ENCODE measurements around the gene TEN1. TPM values are rescaled to one million over a fixed set of nuclear protein-coding genes. Genes with fewer than 3 reads are reported as not detected.

The TEN1 gene
- total RNA-seq, 2 experiments from 2014 or later, result 16.8 to 21.0 TPM

DNA sequence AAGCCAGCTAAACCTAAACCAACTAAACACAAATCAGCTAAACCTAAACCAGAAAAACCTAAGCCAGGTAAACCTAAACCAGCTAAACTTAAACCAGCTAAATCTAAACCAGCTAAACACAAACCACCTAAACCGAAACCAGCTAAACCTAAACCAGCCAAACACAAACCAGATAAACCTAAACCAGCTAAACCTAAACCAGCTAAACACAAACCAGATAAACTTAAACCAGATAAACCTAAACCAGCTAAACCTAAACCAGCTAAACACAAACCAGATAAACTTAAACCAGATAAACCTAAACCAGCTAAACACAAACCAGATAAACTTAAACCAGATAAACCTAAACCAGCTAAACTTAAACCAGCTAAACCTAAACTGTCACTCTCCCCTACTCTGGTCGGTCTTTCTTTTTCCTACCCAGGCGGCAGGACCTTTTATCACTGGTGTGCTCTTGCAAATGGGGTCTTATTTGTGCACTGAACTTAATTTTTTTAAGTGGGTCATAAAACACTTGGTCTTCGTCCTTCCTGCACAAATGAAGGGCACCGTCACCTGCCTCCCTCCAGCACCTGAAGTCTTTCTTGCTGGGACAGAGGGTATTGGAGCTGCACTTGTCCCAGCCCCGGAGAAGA is 40.9 kb downstream of the TEN1 start:
- no peak overlapping the region for H3K27ac Mint-ChIP-seq
- DNase-seq (no peak), ATAC-seq (no peak)
- H3K27me3 Mint-ChIP-seq (ENCODE audit: low read depth), result no peaks in the 10 kb centered on the region
- H3K36me3 Mint-ChIP-seq (ENCODE audit: low read depth), result no peaks in the 10 kb centered on the region
- peaks cover 2% of the 10 kb centered on the region for H3K4me1 Mint-ChIP-seq (ENCODE audit: low read depth)
- H3K9me3 Mint-ChIP-seq (ENCODE audit: insufficient read depth), result no peaks in the 10 kb centered on the region
- CTCF ChIA-PET, result interaction anchor here (0.7 to 2.3 kb wide), 13 partner anchors 9 to 387 kb away, joined by 3 to 13 read pairs (median 4); partner anchors contain the start of genes CDK3 and SMIM5
- no peak overlapping the region for H3K4me3 Mint-ChIP-seq
- POLR2A ChIA-PET, result interaction anchor here (2.3 kb wide), 1 partner anchor 10 kb away, joined by 15 read pairs; no protein-coding TSS in a partner anchor

DNA sequence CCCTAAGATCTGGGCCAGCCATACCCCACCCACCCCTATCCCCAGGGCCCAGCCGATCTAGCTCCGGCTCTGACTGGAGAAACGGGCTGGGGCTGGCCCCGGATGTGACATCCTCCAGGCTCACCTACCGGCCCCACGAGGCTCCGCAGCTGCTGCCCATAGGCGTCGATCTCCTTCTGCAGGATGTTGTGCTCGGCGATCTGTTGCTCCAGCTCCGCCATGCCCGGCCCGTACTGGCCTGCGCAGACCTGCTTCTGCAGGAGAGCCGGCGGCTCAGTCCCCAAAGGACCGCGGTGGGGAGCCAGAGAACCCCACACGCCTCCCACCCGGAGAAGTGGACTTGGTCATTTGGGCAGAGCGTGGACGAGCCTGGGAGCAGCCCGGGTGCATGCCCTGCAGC is 43.2 kb downstream of the TEN1 start:
- no peak for DNase-seq
- ChIA-PET POLR2A (no interaction called here), CTCF (no interaction called here)
- H3K9me3 Mint-ChIP-seq (ENCODE audit: insufficient read depth), result no peaks in the 10 kb centered on the region
- H3K27me3 Mint-ChIP-seq (ENCODE audit: low read depth), result no peaks in the 10 kb centered on the region
- no peak for ATAC-seq
- no peak overlapping the region for H3K27ac Mint-ChIP-seq
- no peaks in the 10 kb centered on the region for H3K4me1 Mint-ChIP-seq (ENCODE audit: low read depth)
- no peak overlapping the region for H3K4me3 Mint-ChIP-seq
- H3K36me3 Mint-ChIP-seq (ENCODE audit: low read depth), result no peaks in the 10 kb centered on the region

DNA sequence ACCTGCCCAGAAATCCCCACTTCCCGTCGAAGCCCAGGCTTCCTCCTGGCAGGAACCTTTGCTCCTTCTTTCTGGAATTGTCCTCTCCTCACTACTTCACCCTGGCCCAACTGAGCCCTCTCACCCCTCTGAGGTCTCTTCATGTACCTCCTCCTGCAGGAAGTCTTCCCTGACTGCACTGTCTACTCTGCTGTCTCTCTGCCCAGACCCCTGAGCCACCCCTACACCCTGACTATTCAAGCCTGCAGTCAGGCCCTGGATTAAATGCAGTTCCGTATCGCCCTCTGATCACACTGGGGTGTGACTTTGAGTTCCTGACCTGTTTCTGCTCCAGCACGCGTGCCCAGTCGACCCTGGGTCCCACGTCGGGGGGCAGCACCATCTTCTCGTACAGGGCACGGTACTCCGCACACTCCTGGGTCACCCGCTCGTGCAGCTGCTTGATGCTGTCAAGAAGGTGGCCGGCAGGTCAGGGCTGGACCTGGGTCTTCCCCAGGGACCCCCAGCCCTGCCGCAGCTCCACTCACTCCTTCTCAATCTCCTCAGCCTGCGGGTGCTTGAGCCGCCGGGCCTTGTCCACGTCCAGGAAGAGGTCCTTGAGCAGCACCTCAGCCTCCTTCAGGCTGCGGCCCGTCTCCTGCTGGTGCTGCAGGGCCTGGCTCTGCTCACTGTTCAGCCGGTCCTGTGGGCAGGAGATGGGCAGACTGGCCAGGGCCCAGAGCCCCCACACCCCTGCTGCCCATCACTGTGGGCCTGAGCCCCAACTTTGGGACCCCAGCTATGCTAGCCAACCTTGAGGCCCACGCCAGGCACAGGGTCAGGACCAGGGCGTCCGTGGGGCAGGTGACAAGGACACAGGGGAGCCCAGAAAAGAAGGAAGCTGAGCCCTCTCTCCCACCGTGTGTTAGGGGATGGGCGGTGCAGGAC is 44.2 kb downstream of the TEN1 start:
- no peak overlapping the region for H3K27ac Mint-ChIP-seq
- ChIA-PET CTCF (interaction anchor here (1.1 kb wide), 1 partner anchor 9 kb away, joined by 3 read pairs; no protein-coding TSS in a partner anchor), POLR2A (no interaction called here)
- ATAC-seq (no peak), DNase-seq (no peak)
- no peaks in the 10 kb centered on the region for H3K9me3 Mint-ChIP-seq (ENCODE audit: insufficient read depth)
- H3K4me3 Mint-ChIP-seq, result no peak overlapping the region
- H3K36me3 Mint-ChIP-seq (ENCODE audit: low read depth), result no peaks in the 10 kb centered on the region
- H3K4me1 Mint-ChIP-seq (ENCODE audit: low read depth), result peaks cover 1% of the 10 kb centered on the region
- no peaks in the 10 kb centered on the region for H3K27me3 Mint-ChIP-seq (ENCODE audit: low read depth)

DNA sequence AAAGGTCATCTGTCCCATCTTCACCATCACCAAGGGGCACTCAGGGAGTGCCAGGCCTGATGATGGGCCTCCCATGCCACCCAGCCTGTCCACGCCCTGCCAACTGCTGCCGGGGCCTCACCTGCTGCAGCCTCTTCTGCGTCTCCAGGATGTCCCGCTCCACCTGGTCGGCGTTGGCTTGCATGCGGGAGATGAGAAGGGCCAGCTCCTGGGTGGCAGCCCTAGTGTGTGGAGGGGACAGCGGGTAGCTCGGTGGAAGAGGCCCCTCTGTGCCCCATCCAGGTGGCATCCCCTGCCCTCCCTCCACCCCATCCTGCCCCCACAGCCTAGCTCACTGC is 44.8 kb downstream of the TEN1 start:
- H3K27ac Mint-ChIP-seq, result no peak overlapping the region
- CTCF ChIA-PET, result interaction anchor here (1.1 kb wide), 1 partner anchor 10 kb away, joined by 3 read pairs; no protein-coding TSS in a partner anchor
- H3K36me3 Mint-ChIP-seq (ENCODE audit: low read depth), result no peaks in the 10 kb centered on the region

DNA sequence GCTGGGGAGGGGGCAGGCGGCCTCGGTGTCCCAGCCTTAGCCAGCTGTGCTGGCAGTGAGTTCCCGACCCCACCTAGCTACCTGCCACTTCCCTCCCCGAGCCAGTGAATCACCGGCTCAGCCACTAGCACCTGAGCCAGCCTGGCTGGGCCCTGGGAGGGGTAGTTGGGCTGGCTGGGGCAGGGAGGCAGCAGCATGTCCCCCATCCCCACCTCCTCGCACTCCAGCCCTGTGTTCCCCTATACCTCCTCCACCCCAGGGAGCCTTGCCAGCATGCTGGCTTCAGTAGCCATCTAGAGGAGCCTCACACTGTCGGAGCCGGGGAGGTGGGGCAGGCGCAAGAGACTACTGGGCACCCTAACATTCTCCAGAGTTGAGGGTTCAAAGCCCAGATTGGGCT is 45.3 kb downstream of the TEN1 start:
- CTCF ChIA-PET, result interaction anchor here (1.1 kb wide), 1 partner anchor 10 kb away, joined by 3 read pairs; no protein-coding TSS in a partner anchor
- POLR2A ChIA-PET, result no interaction called here

More for the DNA sequence above, 44.8 kb downstream of the TEN1 start:
- H3K4me1 Mint-ChIP-seq (ENCODE audit: low read depth), result peaks cover 7% of the 10 kb centered on the region
- no peak for ATAC-seq
- H3K27me3 Mint-ChIP-seq (ENCODE audit: low read depth), result no peaks in the 10 kb centered on the region
- no peaks in the 10 kb centered on the region for H3K9me3 Mint-ChIP-seq (ENCODE audit: insufficient read depth)
- POLR2A ChIA-PET, result no interaction called here
- no peak for DNase-seq
- H3K4me3 Mint-ChIP-seq, result no peak overlapping the region

GRCh38 chr17:76025294-76025693 is 46.3 kb downstream of the TEN1 start:
- H3K4me1 Mint-ChIP-seq (ENCODE audit: low read depth), result peaks cover 20% of the 10 kb centered on the region
- H3K9me3 Mint-ChIP-seq (ENCODE audit: insufficient read depth), result no peaks in the 10 kb centered on the region
- H3K4me3 Mint-ChIP-seq, result no peak overlapping the region
- ChIA-PET CTCF (interaction anchor here (0.9 kb wide), 1 partner anchor 11 kb away, joined by 4 read pairs; no protein-coding TSS in a partner anchor), POLR2A (no interaction called here)
- peaks cover 2% of the 10 kb centered on the region for H3K36me3 Mint-ChIP-seq (ENCODE audit: low read depth)
- no peak for DNase-seq
- no peak overlapping the region for H3K27ac Mint-ChIP-seq
- no peaks in the 10 kb centered on the region for H3K27me3 Mint-ChIP-seq (ENCODE audit: low read depth)
- ATAC-seq, result no peak

More for the DNA sequence above, 45.3 kb downstream of the TEN1 start:
- ATAC-seq, result no peak
- no peak overlapping the region for H3K27ac Mint-ChIP-seq
- peaks cover 12% of the 10 kb centered on the region for H3K4me1 Mint-ChIP-seq (ENCODE audit: low read depth)
- no peak overlapping the region for H3K4me3 Mint-ChIP-seq
- no peak for DNase-seq
- H3K36me3 Mint-ChIP-seq (ENCODE audit: low read depth), result no peaks in the 10 kb centered on the region
- no peaks in the 10 kb centered on the region for H3K27me3 Mint-ChIP-seq (ENCODE audit: low read depth)
- no peaks in the 10 kb centered on the region for H3K9me3 Mint-ChIP-seq (ENCODE audit: insufficient read depth)

DNA sequence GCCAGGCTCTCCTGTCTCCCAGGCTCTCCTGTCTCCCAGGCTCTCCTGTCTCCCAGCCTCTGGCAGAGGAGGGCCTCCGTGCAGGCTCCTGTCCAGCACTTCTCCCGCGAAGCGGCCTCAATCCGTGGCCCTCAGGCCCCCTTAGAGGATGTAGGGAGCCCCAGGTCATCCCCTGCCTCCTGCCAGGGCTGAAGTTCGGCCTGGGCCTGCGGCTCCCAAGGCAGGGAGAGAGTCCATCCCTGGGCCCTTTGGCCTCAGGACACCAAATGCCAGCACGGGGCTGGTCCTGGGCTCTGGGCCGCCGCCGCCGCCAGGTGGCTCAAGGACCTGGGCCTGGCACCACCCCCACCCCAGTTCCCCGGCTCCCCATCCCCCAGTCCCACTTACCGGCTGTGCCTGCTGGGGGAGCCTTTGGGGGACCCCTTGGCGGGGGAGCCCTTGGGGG is 47.7 kb downstream of the TEN1 start:
- Mint-ChIP-seq H3K27me3 (ENCODE audit: low read depth) (no peaks in the 10 kb centered on the region), H3K27ac (no peak overlapping the region), H3K4me3 (no peak overlapping the region), H3K4me1 (ENCODE audit: low read depth) (peaks cover 20% of the 10 kb centered on the region), H3K9me3 (ENCODE audit: insufficient read depth) (no peaks in the 10 kb centered on the region), H3K36me3 (ENCODE audit: low read depth) (peaks cover 2% of the 10 kb centered on the region)
- no peak for ATAC-seq
- ChIA-PET POLR2A (no interaction called here), CTCF (no interaction called here)
- no peak for DNase-seq

- ChIA-PET CTCF (no interaction called here), POLR2A (no interaction called here)
- no peak within 1 kb of the TSS for H3K4me3 Mint-ChIP-seq
- ATAC-seq (no peak), DNase-seq (no peak)
- H3K27ac Mint-ChIP-seq, result no peak within 1 kb of the TSS
- peaks cover 22% of the 10 kb centered on the region for H3K4me1 Mint-ChIP-seq (ENCODE audit: low read depth)
- H3K9me3 Mint-ChIP-seq (ENCODE audit: insufficient read depth), result no peaks in the 10 kb centered on the region
- H3K27me3 Mint-ChIP-seq (ENCODE audit: low read depth), result no peaks in the 10 kb centered on the region
- H3K36me3 Mint-ChIP-seq (ENCODE audit: low read depth), result peaks cover 2% of the 10 kb centered on the region
These were observed 48.3 kb downstream of the TEN1 start, which contains the start of gene EVPL for GRCh38 chr17:76027159-76027839. TSS of gene EVPL (minus strand) at chr17:76027306. CDS start at chr17:76027198, 108 bp downstream.

GRCh38 chr17:76032073-76032779 is 53.2 kb downstream of the TEN1 start:
- Mint-ChIP-seq H3K4me1 (ENCODE audit: low read depth) (peaks cover 30% of the 10 kb centered on the region), H3K27ac (no peak overlapping the region), H3K4me3 (no peak overlapping the region), H3K9me3 (ENCODE audit: insufficient read depth) (no peaks in the 10 kb centered on the region), H3K36me3 (ENCODE audit: low read depth) (peaks cover 7% of the 10 kb centered on the region), H3K27me3 (ENCODE audit: low read depth) (no peaks in the 10 kb centered on the region)
- CTCF ChIA-PET, result interaction anchor here (0.7 to 3.5 kb wide), 5 partner anchors 17 to 267 kb away, joined by 3 to 36 read pairs (median 3); no protein-coding TSS in a partner anchor
- ATAC-seq (no peak), DNase-seq (no peak)
- POLR2A ChIA-PET, result interaction anchor here (1.2 kb wide), 1 partner anchor 40 kb away, joined by 3 read pairs; the partner anchor contains the start of gene SRP68

GRCh38 chr17:76032780-76033108 is 53.7 kb downstream of the TEN1 start:
- POLR2A ChIA-PET, result interaction anchor here (1.2 kb wide), 1 partner anchor 40 kb away, joined by 3 read pairs; the partner anchor contains the start of gene SRP68
- Mint-ChIP-seq H3K9me3 (ENCODE audit: insufficient read depth) (no peaks in the 10 kb centered on the region), H3K4me1 (ENCODE audit: low read depth) (peaks cover 32% of the 10 kb centered on the region), H3K27me3 (ENCODE audit: low read depth) (no peaks in the 10 kb centered on the region), H3K4me3 (no peak overlapping the region), H3K36me3 (ENCODE audit: low read depth) (peaks cover 7% of the 10 kb centered on the region), H3K27ac (no peak overlapping the region)
- DNase-seq, result no peak
- ATAC-seq, result no peak
- CTCF ChIA-PET, result interaction anchor here (0.7 to 3.0 kb wide), 4 partner anchors 18 to 266 kb away, joined by 3 to 19 read pairs (median 3); no protein-coding TSS in a partner anchor

GRCh38 chr17:76033139-76033538 is 54.1 kb downstream of the TEN1 start:
- peaks cover 35% of the 10 kb centered on the region for H3K4me1 Mint-ChIP-seq (ENCODE audit: low read depth)
- ATAC-seq (no peak), DNase-seq (no peak)
- ChIA-PET POLR2A (interaction anchor here (0.6 to 1.2 kb wide), 2 partner anchors 39 to 258 kb away, joined by 3 read pairs; partner anchors contain the start of gene SRP68), CTCF (interaction anchor here (3.0 kb wide), 1 partner anchor 19 kb away, joined by 19 read pairs; no protein-coding TSS in a partner anchor)
- H3K27me3 Mint-ChIP-seq (ENCODE audit: low read depth), result no peaks in the 10 kb centered on the region
- H3K4me3 Mint-ChIP-seq, result no peak overlapping the region
- peaks cover 9% of the 10 kb centered on the region for H3K36me3 Mint-ChIP-seq (ENCODE audit: low read depth)
- H3K27ac Mint-ChIP-seq, result no peak overlapping the region
- H3K9me3 Mint-ChIP-seq (ENCODE audit: insufficient read depth), result no peaks in the 10 kb centered on the region

Measured in activated CD8-positive, alpha-beta T cell treated with anti-CD3 and anti-CD28 coated beads, Interleukin-2, amount 10 ng/mL, durations not matched to agents 7 days and 5 days (primary cell).